Measurements from ENCODE around the gene SLC25A22.

DNA sequence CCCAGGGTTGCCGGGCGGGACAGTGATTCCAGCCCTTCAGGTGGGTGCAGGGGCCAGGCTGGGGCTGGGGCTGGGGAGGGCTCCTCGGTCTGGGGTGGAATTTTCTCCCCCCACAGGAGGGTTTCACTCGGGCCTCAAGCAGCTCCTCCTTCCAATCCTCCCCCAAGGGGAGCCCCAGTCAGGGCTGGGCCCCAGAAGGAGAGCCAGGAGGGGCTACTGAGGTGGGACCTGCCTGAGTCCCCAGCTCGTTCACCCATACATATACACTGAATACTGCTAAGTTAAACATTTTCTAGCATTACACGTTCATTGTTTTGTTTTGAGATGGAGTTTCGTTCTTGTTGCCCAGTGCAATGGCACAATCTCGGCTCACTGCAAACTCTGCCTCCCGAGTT, 28.1 kb upstream of the SLC25A22 start:
- TF ChIP-seq CTCF (IDR thresholded peaks at IDR 0.05): no peak
- TF ChIP-seq POLR2A (IDR thresholded peaks at IDR 0.05): no peak
- no peak for TF ChIP-seq EP300 (IDR thresholded peaks at IDR 0.05)
